HG02798 (cell line): ENCODE results near the gene NTN1.
"Not testable (repeated sequence)": the region's sequence is repeated elsewhere in the genome, so short reads cannot be mapped to it uniquely, and the experiment has no call there.

Experiments
- ATAC-seq: cut with Tn5 transposase; IDR thresholded peaks from one replicate; pipeline ENCODE4 v1.9.1; 2021; ENCODE audit warnings: mild to moderate bottlenecking; ENCODE audit not compliant: unreplicated experiment, poor library complexity

NTN1 gene

GRCh38 chr17:9074131-9074530 lies 52.8 kb downstream of the NTN1 start:
- no peak for ATAC-seq

GRCh38 chr17:9079461-9080103 lies 58.3 kb downstream of the NTN1 start:
- no peak for ATAC-seq

GRCh38 chr17:9080296-9080914 lies 59.1 kb downstream of the NTN1 start:
- no peak for ATAC-seq

GRCh38 chr17:9080983-9081382 lies 59.7 kb downstream of the NTN1 start:
- ATAC-seq: no peak

GRCh38 chr17:9086577-9086976 lies 65.3 kb downstream of the NTN1 start:
- ATAC-seq: no peak

- no peak for ATAC-seq
Measured at GRCh38 chr17:9087921-9088320, 66.6 kb downstream of the NTN1 start.

GRCh38 chr17:9090641-9091096 lies 69.4 kb downstream of the NTN1 start:
- ATAC-seq: no peak

- ATAC-seq: no peak
Measured at GRCh38 chr17:9094193-9094592, 72.9 kb downstream of the NTN1 start.

- ATAC-seq: no peak
Measured at GRCh38 chr17:9095390-9095789, 74.1 kb downstream of the NTN1 start.

GRCh38 chr17:9098242-9098825 lies 77.0 kb downstream of the NTN1 start:
- ATAC-seq: no peak

- no peak for ATAC-seq
Measured at GRCh38 chr17:9101356-9101755, 80.0 kb downstream of the NTN1 start.

- ATAC-seq: not testable (repeated sequence)
Measured at GRCh38 chr17:9103193-9103592, 81.9 kb downstream of the NTN1 start.

GRCh38 chr17:9104370-9105041 lies 83.2 kb downstream of the NTN1 start:
- ATAC-seq: no peak

GRCh38 chr17:9105068-9105868 lies 84.0 kb downstream of the NTN1 start:
- no peak for ATAC-seq

- not testable (repeated sequence) for ATAC-seq
Measured at GRCh38 chr17:9106278-9106677, 85.0 kb downstream of the NTN1 start.

- no peak for ATAC-seq
Measured at GRCh38 chr17:9107527-9107926, 86.2 kb downstream of the NTN1 start.

GRCh38 chr17:9108146-9108545 lies 86.8 kb downstream of the NTN1 start:
- no peak for ATAC-seq

- no peak for ATAC-seq
Measured at GRCh38 chr17:9109933-9110332, 88.6 kb downstream of the NTN1 start.

GRCh38 chr17:9110501-9110900 lies 89.2 kb downstream of the NTN1 start:
- no peak for ATAC-seq
